Measurements from ENCODE around the gene TCF19. TPM values are rescaled to one million over a fixed set of nuclear protein-coding genes. Genes with fewer than 3 reads are reported as not detected.
A peak's percentile ranks its signal among the peaks of the same experiment; 100 is the strongest.

Gene TCF19
- total RNA-seq, 1 experiment from 2014 or later, result 15.0 TPM

DNA sequence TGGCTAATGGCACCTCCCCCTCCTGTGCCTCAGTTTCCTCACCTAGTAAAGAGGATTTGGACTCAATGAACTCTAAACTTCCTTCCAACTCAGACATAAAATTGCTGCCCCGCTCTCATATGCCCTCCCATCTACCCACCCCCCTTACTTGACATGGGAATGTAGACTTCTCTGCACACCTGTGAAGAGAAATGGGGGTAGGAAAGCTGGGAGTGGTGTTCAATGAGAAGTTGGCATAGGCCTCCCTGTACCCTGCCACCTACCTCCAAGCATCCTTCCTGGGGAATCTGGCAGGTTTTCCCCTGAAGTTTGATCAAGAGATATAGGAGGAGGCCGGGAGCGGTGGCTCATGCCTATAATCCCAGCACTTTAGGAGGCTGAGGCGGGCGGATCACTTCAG, 16.0 kb downstream of the TCF19 start:
- no peaks in the 10 kb centered on the region for H3K27me3 ChIP-seq (ENCODE audit: insufficient read depth, low read length)
- Mint-ChIP-seq H3K27ac (peak overlapping the region; percentile 98 to 100 (median 99); a peak in 4 of 7 replicates), H3K36me3 (ENCODE audit: insufficient read depth in 1 of 3, low read depth in 3 of 3) (peaks cover 0 to 10% (median 8%) of the 10 kb centered on the region in 3 experiments; a peak in 5 of 7 replicates), H3K4me1 (peaks cover 59 to 63% of the 10 kb centered on the region in 2 experiments), H3K9me3 (no peaks in the 10 kb centered on the region; a peak in 1 of 5 replicates), H3K27me3 (ENCODE audit: low read depth) (no peaks in the 10 kb centered on the region), H3K4me3 (peak overlapping the region in 1 of 2 experiments; percentile 27; a peak in 2 of 5 replicates)
- no peaks in the 10 kb centered on the region for H4K20me1 ChIP-seq (ENCODE audit: control insufficient read depth, insufficient read depth, insufficient read length)
- peak overlapping the region; percentile 83 for H3K27ac ChIP-seq (ENCODE audit: insufficient read length, low read depth, low read length)
- H3K23ac ChIP-seq (ENCODE audit: insufficient read length, low read depth, low read length), result no peak overlapping the region
- no peak overlapping the region for H3K14ac ChIP-seq (ENCODE audit: insufficient read depth, low read length)
- no peak overlapping the region for H2BK120ac ChIP-seq (ENCODE audit: low read depth, low read length, poor library complexity, severe bottlenecking)
- no peak overlapping the region for H3K9ac ChIP-seq (ENCODE audit: extremely low read depth, insufficient read length, low read length)
- peak overlapping the region; percentile 88 for H4K91ac ChIP-seq (ENCODE audit: insufficient read length, low read depth, low read length)
- no peak overlapping the region; the same call in 1 of the 2 replicates for H3K4ac ChIP-seq (ENCODE audit: low read depth, low read length)
- H2BK12ac ChIP-seq (ENCODE audit: insufficient read length, low read depth, low read length), result no peak overlapping the region
- WGBS (ENCODE audit: extremely low coverage, insufficient read length, low lambda C conversion rate), result no CpG with 5 or more reads among the region's 5 CpGs
- DNase-seq, result no peak
- no peaks in the 10 kb centered on the region for H3K9me3 ChIP-seq (ENCODE audit: control insufficient read depth, low read depth, low read length)
- H2AFZ ChIP-seq (ENCODE audit: low read length), result no peak overlapping the region
- no peak overlapping the region for H4K8ac ChIP-seq (replicated peaks; ENCODE audit: insufficient read length, low read depth, low read length)
- no peak overlapping the region for H3K18ac ChIP-seq (ENCODE audit: insufficient read length, low read depth, low read length)
- no peak overlapping the region for H2BK15ac ChIP-seq (ENCODE audit: low read depth, low read length)
- H3K4me2 ChIP-seq (ENCODE audit: insufficient read depth, insufficient read length, low read length), result no peak overlapping the region
- H3K56ac ChIP-seq (ENCODE audit: insufficient read length, low read depth, low read length), result no peak overlapping the region
- no peak overlapping the region for H3T11ph ChIP-seq (ENCODE audit: low read length)
- no peak overlapping the region for H2BK5ac ChIP-seq (ENCODE audit: insufficient read length, low read length)
- no peak overlapping the region for H2AK5ac ChIP-seq (ENCODE audit: insufficient read length, low read length)
- H3K79me2 ChIP-seq (ENCODE audit: insufficient read depth, low read length), result peaks cover 17% of the 10 kb centered on the region
- H3K23me2 ChIP-seq (ENCODE audit: insufficient read length, low read depth, low read length, poor library complexity, severe bottlenecking), result peaks cover 12% of the 10 kb centered on the region
- no peak overlapping the region for H4K5ac ChIP-seq (ENCODE audit: insufficient read length, low read depth, low read length)
- H3K4me1 ChIP-seq (ENCODE audit: insufficient read depth, low read length), result peaks cover 10% of the 10 kb centered on the region
- no peaks in the 10 kb centered on the region for H3K79me1 ChIP-seq (ENCODE audit: insufficient read depth, low read depth, low read length, poor library complexity, severe bottlenecking)
- TF ChIP-seq, protein P1, sequence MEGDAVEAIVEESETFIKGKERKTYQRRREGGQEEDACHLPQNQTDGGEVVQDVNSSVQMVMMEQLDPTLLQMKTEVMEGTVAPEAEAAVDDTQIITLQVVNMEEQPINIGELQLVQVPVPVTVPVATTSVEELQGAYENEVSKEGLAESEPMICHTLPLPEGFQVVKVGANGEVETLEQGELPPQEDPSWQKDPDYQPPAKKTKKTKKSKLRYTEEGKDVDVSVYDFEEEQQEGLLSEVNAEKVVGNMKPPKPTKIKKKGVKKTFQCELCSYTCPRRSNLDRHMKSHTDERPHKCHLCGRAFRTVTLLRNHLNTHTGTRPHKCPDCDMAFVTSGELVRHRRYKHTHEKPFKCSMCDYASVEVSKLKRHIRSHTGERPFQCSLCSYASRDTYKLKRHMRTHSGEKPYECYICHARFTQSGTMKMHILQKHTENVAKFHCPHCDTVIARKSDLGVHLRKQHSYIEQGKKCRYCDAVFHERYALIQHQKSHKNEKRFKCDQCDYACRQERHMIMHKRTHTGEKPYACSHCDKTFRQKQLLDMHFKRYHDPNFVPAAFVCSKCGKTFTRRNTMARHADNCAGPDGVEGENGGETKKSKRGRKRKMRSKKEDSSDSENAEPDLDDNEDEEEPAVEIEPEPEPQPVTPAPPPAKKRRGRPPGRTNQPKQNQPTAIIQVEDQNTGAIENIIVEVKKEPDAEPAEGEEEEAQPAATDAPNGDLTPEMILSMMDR (conservative IDR thresholded peaks at IDR 0.05), result no peak
- H2BK20ac ChIP-seq (ENCODE audit: low read depth, low read length, poor library complexity, severe bottlenecking), result no peak overlapping the region

Measured in H9 (cell line).